ENCODE measurements around the gene GFOD1.
A peak's percentile ranks its signal among the peaks of the same experiment; 100 is the strongest.

Gene GFOD1, protein sequence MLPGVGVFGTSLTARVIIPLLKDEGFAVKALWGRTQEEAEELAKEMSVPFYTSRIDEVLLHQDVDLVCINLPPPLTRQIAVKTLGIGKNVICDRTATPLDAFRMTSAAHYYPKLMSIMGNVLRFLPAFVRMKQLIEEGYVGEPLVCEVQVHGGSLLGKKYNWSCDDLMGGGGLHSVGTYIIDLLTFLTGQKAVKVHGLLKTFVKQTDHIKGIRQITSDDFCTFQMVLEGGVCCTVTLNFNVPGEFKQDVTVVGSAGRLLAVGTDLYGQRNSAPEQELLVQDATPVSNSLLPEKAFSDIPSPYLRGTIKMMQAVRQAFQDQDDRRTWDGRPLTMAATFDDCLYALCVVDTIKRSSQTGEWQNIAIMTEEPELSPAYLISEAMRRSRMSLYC

DNA sequence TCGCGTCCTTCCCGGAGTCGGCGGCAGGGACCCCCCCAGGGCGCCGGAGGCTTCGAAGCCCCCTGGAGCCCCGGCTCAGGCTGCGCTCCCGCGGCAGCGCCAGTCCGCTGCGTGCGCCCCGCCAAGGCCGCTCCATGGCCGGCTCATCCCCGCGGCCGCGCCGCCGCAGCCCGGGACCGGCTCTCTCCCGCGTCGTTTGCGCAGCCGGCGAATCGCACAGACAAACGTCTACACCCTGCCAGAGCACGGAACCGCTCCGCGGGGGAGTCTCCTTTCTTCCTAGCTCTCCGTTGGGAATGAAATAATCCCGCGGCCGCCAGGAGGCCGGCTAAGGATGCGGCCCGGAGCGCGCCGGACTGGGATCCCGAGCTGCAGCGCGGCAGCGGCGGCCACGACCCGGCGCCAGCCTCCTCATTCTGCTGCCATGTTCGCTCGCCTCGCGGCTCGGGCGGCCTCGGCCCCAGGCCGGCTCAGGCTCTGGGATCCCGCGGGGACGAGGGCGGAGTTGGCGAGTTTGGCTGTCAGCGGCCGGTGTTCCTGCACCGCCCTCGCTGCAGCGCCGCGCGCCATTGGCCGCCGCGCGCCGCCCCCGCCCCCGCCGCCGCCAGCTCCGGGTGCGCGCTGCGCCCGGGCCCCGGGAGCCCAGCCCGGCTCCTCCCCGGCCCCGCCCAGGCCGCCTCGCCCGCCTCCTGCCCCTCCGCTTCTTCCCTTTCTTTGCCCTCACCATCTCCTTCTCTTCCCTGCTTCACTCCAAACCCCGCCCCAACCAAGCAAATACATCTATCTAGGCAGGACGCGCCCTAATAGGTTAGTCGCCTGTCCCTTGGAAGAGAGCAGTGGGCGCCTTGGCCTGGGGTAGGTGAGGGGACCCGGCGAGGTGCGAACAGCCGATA, at the start of gene GFOD1:
Gene GFOD1, minus strand, starts transcription at position 479 of the 893 bp plus-strand sequence. CDS start 710 bp downstream, outside the sequence.
- H3K36me3 ChIP-seq (ENCODE audit: control insufficient read depth, low read depth, low read length), result no peaks in the 10 kb centered on the region
- peaks cover 59% of the 10 kb centered on the region for H3K27me3 ChIP-seq (ENCODE audit: control insufficient read depth, insufficient read depth, low read length)
- H3K9ac ChIP-seq (ENCODE audit: low read length), result peak within 1 kb of the TSS; percentile 30
- H3K9me3 ChIP-seq (ENCODE audit: control insufficient read depth, low read depth, low read length), result no peaks in the 10 kb centered on the region
- H3K27ac ChIP-seq (ENCODE audit: low read length), result no peak within 1 kb of the TSS
- H3K4me3 ChIP-seq (ENCODE audit: low read length), result peak within 1 kb of the TSS; percentile 78
- peaks cover 8% of the 10 kb centered on the region for H3K4me1 ChIP-seq (ENCODE audit: control insufficient read depth, low read depth, low read length)

DNA sequence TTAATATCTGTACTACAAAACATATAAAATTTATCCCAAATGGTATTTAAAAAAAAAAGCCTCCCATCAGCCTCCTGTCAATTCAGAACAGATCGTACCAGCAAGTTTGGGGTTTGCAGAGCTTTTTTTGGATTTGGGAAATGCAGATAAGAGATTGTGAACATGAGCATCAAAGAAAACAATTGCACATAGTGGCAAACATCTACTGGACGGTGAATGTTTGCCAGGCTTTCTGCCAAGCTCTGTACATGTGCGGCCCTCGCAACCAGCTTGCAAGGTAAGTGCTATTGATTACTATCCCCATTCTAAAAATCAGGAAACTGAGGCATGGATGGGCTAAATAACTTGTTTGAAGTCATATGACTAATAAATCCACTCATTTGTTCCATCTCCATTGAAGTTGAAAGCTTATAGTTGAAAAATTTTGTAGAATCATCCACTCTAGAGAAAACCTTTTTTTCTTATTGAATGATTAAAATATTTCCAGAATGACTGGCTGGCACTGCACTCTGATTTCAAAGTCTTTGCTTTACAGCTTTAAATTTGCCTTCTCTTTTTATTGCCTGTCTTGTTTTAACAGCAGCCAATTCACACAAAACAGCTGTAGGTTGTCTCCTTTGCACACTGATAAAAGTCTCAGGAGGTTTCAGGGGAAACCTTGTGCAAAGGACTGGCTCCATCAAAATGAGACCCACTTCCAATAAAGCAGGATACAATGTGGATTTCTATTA, 49.6 kb upstream of the GFOD1 start:
- no peaks in the 10 kb centered on the region for H3K36me3 ChIP-seq (ENCODE audit: control insufficient read depth, low read depth, low read length)
- H3K27me3 ChIP-seq (ENCODE audit: control insufficient read depth, insufficient read depth, low read length), result no peaks in the 10 kb centered on the region
- H3K4me3 ChIP-seq (ENCODE audit: low read length), result no peak overlapping the region
- H3K4me1 ChIP-seq (ENCODE audit: control insufficient read depth, low read depth, low read length), result peaks cover 12% of the 10 kb centered on the region
- no peak overlapping the region for H3K27ac ChIP-seq (ENCODE audit: low read length)
- H3K9me3 ChIP-seq (ENCODE audit: control insufficient read depth, low read depth, low read length), result no peaks in the 10 kb centered on the region
- no peak overlapping the region for H3K9ac ChIP-seq (ENCODE audit: low read length)

DNA sequence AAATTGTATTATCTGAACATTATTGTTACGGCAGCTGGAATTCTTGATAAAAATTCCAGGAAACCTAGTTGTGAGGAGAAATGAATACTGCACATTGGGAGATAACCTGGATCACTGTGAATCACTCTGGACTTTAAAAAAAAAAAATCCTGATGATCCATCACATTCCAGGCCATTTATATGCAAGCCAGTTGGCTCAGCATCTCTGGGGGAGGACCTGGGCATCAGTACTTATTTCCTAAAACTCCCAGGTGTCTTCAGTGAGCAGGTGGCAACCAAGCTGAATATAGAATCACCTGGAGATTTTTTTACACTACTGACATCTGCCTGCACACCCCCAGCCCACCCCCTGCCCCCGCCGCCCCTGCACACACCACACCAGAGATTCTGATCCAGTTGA, 47.9 kb upstream of the GFOD1 start:
- Histone ChIP-seq H3K9me3 (ENCODE audit: control insufficient read depth, low read depth, low read length) (no peaks in the 10 kb centered on the region), H3K27me3 (ENCODE audit: control insufficient read depth, insufficient read depth, low read length) (no peaks in the 10 kb centered on the region), H3K4me1 (ENCODE audit: control insufficient read depth, low read depth, low read length) (peaks cover 15% of the 10 kb centered on the region), H3K4me3 (ENCODE audit: low read length) (no peak overlapping the region), H3K27ac (ENCODE audit: low read length) (no peak overlapping the region), H3K9ac (ENCODE audit: low read length) (no peak overlapping the region), H3K36me3 (ENCODE audit: control insufficient read depth, low read depth, low read length) (no peaks in the 10 kb centered on the region)

DNA sequence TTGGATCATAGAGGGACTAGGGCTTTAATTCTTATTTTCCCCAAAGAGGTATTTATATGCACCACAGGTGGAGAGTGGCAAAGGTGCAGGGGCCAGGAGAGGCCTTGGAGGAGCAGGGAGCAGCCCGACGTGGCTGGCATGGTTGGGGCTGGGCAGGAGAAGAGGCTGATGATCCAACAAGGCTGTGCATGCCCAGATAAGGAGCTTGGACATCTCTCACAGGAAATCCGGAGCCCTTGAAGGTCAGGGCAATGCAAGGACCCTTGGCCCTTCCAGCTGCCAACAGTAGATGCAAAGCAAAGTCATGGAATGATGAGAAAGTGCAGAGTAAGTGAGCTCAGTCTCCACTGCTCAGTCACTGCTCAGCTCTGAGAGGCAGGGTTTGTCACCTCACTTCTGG, 47.1 kb upstream of the GFOD1 start:
- Histone ChIP-seq H3K27me3 (ENCODE audit: control insufficient read depth, insufficient read depth, low read length) (no peaks in the 10 kb centered on the region), H3K4me3 (ENCODE audit: low read length) (no peak overlapping the region), H3K4me1 (ENCODE audit: control insufficient read depth, low read depth, low read length) (peaks cover 15% of the 10 kb centered on the region), H3K27ac (ENCODE audit: low read length) (no peak overlapping the region), H3K9me3 (ENCODE audit: control insufficient read depth, low read depth, low read length) (no peaks in the 10 kb centered on the region), H3K9ac (ENCODE audit: low read length) (no peak overlapping the region), H3K36me3 (ENCODE audit: control insufficient read depth, low read depth, low read length) (no peaks in the 10 kb centered on the region)

DNA sequence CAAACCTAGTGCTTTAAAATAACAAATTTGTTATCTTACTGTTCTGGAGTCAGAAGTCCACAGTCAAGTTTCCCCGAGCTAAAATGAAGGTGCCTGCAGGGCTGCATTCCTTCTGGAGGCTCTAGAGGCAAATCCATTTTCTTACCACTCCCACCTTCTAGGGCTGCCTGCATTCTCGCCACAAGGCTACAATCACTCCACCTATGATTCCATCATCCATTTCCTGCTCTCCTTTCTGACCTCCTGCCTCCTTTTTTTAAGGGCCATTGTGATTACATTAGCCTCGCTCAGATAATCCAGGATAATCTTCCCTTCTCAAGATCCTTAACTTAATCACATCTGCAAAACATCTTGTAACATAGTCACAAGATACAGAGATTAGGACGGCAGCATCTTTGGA, 44.6 kb upstream of the GFOD1 start:
- Histone ChIP-seq H3K27ac (ENCODE audit: low read length) (no peak overlapping the region), H3K4me3 (ENCODE audit: low read length) (no peak overlapping the region), H3K27me3 (ENCODE audit: control insufficient read depth, insufficient read depth, low read length) (no peaks in the 10 kb centered on the region), H3K9ac (ENCODE audit: low read length) (no peak overlapping the region), H3K4me1 (ENCODE audit: control insufficient read depth, low read depth, low read length) (peaks cover 22% of the 10 kb centered on the region), H3K9me3 (ENCODE audit: control insufficient read depth, low read depth, low read length) (no peaks in the 10 kb centered on the region), H3K36me3 (ENCODE audit: control insufficient read depth, low read depth, low read length) (no peaks in the 10 kb centered on the region)

DNA sequence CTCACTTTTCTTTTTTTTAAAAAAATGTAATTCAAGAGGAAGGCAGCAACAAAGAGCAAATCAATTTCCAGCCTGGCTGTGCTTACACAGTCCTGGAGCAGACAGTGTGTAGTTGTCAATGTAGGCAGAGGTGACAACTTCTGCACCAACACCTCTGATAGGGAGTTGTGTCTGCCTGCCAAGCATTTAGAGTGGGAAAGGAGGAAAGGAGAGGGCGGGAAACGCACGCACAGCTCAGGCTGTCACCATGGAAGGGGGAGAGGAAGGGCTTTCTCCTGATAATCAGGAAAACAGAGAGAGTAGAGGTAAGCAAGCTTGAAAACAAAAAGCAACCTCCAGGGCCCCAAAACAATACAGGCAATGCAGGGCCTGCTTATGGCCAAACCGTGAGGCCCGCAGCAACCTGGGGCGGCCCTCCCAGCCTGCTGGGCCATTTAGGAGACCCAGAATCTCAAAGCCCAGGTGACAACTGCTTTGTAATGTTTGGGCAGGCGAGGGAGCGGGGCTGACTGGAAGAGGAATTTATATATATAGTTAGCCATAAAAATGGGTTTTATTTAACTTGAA, 41.5 kb upstream of the GFOD1 start:
- Histone ChIP-seq H3K36me3 (ENCODE audit: control insufficient read depth, low read depth, low read length) (no peaks in the 10 kb centered on the region), H3K9ac (ENCODE audit: low read length) (no peak overlapping the region), H3K9me3 (ENCODE audit: control insufficient read depth, low read depth, low read length) (no peaks in the 10 kb centered on the region), H3K27ac (ENCODE audit: low read length) (no peak overlapping the region), H3K27me3 (ENCODE audit: control insufficient read depth, insufficient read depth, low read length) (no peaks in the 10 kb centered on the region), H3K4me1 (ENCODE audit: control insufficient read depth, low read depth, low read length) (peaks cover 13% of the 10 kb centered on the region), H3K4me3 (ENCODE audit: low read length) (no peak overlapping the region)

DNA sequence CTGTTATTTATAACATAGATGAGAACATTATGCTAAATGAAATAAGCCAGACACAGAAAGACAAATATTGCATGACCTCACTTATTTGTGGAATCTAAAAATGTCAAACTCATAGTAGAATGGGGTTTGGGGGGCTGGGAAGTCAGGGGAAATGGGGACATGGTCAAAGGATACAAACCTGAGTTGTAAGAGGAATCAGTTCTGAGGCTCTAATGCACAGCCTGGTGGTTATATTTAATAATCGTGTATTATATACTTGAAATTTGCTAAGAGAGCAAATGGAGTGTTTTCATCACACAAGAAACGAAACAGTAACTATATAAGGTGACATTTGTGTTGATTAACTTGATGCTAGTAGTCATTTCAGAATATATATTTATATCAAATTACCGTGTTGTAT, 40.8 kb upstream of the GFOD1 start:
- Histone ChIP-seq H3K4me1 (ENCODE audit: control insufficient read depth, low read depth, low read length) (peaks cover 13% of the 10 kb centered on the region), H3K4me3 (ENCODE audit: low read length) (no peak overlapping the region), H3K27me3 (ENCODE audit: control insufficient read depth, insufficient read depth, low read length) (no peaks in the 10 kb centered on the region), H3K9ac (ENCODE audit: low read length) (no peak overlapping the region), H3K36me3 (ENCODE audit: control insufficient read depth, low read depth, low read length) (no peaks in the 10 kb centered on the region), H3K9me3 (ENCODE audit: control insufficient read depth, low read depth, low read length) (no peaks in the 10 kb centered on the region), H3K27ac (ENCODE audit: low read length) (no peak overlapping the region)

DNA sequence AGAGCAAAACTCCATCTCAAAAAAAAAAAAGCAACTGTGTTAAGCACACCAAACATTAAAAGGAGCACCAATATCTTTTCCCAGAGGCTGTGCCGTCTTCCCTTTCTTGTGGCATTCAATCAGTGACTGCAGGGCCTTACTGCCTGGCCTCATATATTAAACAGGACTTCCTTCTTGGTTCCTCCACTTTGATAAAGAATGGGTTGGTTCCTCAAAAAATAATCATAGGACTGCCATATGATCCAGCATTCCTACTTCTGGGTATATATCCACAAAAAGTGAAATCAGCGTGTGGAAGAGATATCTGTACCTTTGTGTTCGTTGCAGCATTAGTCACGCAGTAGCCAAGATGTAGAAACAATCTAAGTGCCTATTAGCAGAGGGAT, 40.3 kb upstream of the GFOD1 start:
- Histone ChIP-seq H3K4me3 (ENCODE audit: low read length) (no peak overlapping the region), H3K9ac (ENCODE audit: low read length) (no peak overlapping the region)

DNA sequence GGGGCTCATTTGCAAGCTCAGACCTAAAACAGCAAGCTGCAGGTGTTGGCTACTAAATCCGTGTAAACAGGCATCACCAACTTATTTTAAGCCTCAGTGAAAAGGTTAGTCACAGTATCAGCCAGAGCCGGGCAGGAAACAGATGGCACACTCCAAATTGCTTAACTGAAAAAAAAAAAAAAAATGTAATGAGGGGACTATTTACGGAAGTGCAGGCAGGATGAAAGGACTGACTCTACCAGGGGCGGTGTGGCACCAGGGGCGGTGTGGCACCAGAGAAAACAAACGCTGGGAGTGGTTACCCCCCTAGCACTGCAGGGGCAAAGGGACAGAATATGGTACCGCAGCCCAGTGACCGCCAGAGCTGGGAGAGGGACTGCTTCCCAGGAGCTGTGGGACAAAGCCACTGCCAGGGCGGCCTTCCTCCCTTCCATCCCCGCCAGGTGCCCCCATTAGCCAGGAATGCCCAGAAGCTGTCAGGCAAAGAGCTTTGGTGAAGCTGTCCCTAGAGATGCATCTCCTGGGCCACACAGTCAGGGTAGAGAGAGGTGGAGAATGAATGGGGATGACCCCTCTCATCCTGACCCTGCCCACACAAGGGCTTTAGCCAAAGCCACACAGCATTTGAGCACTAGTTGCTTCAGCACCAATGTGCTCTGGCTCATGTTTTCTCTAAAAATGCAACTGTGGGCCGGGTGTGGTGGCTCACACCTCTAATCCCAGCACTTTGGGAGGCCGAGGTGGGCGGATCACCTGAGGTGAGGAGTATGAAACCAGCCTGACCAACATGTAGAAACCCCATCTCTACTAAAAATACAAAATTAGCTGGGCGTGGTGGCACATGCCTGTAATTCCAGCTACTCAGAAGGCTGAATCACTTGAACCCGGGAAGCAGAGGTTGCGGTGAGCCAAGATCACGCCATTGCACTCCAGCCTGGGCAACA, 39.6 kb upstream of the GFOD1 start:
- Histone ChIP-seq H3K9ac (ENCODE audit: low read length) (no peak overlapping the region), H3K36me3 (ENCODE audit: control insufficient read depth, low read depth, low read length) (no peaks in the 10 kb centered on the region), H3K27me3 (ENCODE audit: control insufficient read depth, insufficient read depth, low read length) (no peaks in the 10 kb centered on the region), H3K4me1 (ENCODE audit: control insufficient read depth, low read depth, low read length) (peaks cover 10% of the 10 kb centered on the region), H3K27ac (ENCODE audit: low read length) (no peak overlapping the region), H3K4me3 (ENCODE audit: low read length) (no peak overlapping the region), H3K9me3 (ENCODE audit: control insufficient read depth, low read depth, low read length) (no peaks in the 10 kb centered on the region)

More for the DNA sequence above, 40.3 kb upstream of the GFOD1 start:
- Histone ChIP-seq H3K36me3 (ENCODE audit: control insufficient read depth, low read depth, low read length) (no peaks in the 10 kb centered on the region), H3K27ac (ENCODE audit: low read length) (no peak overlapping the region), H3K9me3 (ENCODE audit: control insufficient read depth, low read depth, low read length) (no peaks in the 10 kb centered on the region), H3K27me3 (ENCODE audit: control insufficient read depth, insufficient read depth, low read length) (no peaks in the 10 kb centered on the region), H3K4me1 (ENCODE audit: control insufficient read depth, low read depth, low read length) (peaks cover 13% of the 10 kb centered on the region)

DNA sequence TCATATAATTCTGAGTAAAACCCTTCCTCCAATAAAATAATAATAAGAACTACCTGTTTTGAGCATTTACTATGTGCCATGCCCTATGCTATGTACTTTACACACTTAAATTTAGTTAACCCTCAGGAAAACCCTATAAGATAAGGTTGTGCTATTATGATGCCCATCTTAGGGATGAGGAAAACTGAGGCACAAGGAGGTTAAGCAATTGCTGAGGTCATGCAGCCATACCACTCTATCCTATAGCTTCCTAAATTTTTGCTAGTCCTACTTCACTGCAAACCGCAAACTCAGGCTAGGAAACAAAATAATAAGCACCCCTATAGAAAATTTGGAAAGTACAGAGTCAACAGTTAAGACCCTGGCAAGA, 38.9 kb upstream of the GFOD1 start:
- H3K36me3 ChIP-seq (ENCODE audit: control insufficient read depth, low read depth, low read length), result no peaks in the 10 kb centered on the region
- no peak overlapping the region for H3K4me3 ChIP-seq (ENCODE audit: low read length)
- H3K27ac ChIP-seq (ENCODE audit: low read length), result no peak overlapping the region
- H3K9me3 ChIP-seq (ENCODE audit: control insufficient read depth, low read depth, low read length), result no peaks in the 10 kb centered on the region
- no peak overlapping the region for H3K9ac ChIP-seq (ENCODE audit: low read length)
- no peaks in the 10 kb centered on the region for H3K27me3 ChIP-seq (ENCODE audit: control insufficient read depth, insufficient read depth, low read length)
- H3K4me1 ChIP-seq (ENCODE audit: control insufficient read depth, low read depth, low read length), result peaks cover 7% of the 10 kb centered on the region
